Stimulated activated CD4-positive, alpha-beta T cell treated with anti-CD3 and anti-CD28 coated beads, Interleukin-1b, Interleukin-23, amount 100 ng/mL, for 1 hour (primary cell): ENCODE measurements around the gene WDR48.

Source experiments
- DNase-seq, 2 donors: peaks; one replicate each; pipeline ENCODE4 v3.0.0-alpha.2; 2020; ENCODE audit warnings: low read depth in 2 of 2

WDR48 gene

DNA sequence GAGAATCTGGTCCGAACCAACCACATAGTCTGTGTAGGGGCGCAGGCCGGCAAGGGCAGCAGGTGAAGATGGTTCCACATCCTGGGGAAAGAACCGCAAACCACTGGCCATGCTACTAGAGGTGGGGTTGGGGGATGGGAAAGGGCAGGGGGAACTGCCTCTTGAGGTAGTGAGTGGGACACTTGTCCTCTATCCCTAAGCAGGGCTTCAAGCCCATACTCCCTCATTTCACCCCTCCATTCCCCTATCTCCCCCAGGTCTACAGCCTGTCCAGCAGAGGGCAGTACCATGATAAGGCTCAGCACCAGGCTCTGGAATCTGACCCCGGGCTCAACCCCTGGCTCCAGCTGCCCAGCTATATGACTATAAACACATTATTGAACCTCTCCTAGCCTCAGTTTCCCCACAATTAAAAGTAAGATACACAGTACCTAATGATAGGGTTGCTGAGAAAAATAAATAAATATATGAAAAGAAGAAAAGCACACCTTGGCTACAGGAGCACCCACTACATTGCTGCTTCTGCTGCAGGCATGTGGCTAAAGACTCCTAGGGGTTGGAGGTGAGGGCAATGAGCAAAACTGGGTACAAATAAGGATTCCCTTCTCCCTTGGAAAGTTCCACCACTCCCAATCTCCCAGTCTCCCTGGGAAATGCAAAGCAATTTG, 49.3 kb downstream of the WDR48 start:
- no peak for DNase-seq

DNA sequence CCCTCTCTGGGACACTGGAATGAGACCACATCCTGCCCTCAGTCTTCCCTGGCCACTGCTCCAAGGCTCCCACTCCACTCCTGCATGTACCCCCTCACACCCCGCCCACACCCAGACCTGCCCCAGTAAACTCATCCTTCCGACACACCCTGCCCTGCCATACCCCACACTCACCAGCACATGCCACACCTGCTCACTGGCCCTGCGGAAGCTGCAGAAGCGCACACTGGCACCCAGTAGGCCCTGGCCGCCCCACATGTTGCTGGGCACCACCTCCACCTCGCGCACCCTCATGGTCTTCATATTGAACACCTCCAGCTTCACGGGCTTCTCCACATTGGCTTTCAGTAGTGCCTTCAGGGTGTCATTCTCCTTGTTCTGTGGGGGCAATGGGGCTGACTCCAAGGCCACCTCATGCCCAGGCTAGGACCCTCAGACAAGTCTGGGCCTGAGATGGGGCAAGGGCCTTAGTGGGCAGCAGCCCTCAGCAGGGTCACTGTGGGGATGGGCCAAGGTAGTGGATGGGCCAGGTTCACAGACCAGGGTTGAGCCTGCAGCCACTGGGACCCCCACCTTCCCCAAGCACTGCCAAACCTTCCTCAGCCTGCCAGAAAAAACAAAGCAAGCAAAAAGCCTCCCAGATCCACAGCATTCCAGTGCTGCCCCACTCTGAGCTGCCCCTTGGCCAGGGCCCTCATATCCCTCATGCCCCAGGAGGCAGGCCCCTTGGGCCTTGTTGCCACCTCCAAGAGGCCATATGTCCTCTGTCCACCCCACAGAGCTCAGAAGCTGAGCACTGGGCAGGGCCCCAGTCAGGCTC, 50.9 kb downstream of the WDR48 start:
- no peak for DNase-seq

DNA sequence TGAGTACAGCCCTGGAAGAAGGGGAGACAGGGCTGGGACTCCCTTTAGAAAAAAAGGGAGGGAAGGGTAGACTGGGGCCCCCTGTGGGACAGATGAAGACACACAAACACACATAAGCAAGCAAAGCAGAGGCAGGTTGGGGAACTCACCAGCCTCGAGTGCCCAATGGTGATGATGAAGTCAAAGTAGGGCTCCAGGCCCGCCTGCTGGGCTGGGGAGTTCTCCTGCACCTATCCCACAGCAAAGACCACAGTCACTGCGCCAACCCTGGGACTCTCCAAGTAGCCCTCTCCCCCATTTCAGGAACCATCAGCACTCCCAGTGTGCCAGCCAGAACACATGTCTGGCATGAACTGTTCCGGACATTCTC, 51.5 kb downstream of the WDR48 start:
- no peak for DNase-seq

GRCh38 chr3:39103791-39104552, 52.2 kb downstream of the WDR48 start:
- no peak for DNase-seq

DNA sequence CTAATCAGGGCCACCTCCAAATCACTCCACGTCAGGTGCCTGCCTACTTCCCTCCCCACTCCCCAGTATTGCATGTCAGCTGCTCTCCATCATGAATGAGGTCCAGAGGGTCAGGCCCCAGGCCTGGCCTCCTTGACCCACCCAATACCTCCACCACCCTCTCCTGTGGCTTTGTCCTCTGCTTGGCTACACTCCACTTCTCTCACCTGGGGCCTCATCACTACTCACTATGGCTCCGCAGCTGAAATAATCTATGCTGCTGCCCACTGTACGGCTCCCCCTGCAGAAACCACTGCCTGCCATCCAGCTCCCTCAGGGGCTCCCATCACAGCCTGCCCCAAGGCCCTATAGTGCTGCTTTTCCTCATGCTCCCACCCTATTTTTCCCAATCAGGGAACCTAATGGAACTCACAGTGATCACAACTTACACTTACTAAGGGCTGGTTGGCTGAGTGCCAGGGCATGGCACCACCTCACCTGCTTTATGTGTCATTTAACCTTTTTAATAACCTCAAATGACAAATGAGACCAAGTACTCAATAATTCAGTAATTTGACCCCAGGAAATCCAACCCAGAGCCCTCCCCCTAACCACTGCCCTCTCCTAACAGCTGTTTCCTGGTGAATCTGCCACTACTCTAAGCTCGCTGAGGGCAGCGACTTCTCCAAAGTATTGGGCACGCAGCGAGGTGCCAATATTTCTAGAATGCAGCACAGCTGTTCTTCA, 53.3 kb downstream of the WDR48 start:
- DNase-seq: no peak

- DNase-seq: no peak
Measured at GRCh38 chr3:39105687-39106063, 53.9 kb downstream of the WDR48 start.

GRCh38 chr3:39106281-39106811, 54.5 kb downstream of the WDR48 start:
- no peak for DNase-seq

DNA sequence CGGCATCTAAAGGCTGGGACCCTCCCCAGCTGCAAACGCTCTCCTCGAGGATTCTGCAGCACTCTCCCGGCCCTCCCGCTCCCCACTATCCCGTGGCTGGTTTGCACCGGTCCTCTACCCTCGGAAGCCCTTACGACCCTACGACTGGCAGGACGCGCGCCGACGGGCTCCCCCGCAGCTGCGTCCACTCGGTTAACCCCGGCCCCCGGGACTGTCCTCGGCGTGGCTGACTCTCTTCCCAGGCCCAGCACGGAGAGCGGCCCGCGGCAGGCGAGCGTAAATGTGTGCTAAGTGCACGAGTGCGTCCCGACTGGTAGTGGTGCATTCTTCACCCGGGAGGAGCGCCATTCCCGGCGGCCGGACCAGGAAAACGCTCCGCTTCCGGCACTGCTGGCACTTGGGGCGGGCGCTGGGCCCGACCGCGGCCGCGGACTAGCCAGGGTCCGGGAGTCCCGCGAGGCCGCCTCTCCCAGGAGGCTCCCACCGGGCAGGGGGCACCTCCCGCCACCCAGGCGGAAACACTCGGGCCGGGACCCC, 55.1 kb downstream of the WDR48 start:
- DNase-seq: no peak

DNA sequence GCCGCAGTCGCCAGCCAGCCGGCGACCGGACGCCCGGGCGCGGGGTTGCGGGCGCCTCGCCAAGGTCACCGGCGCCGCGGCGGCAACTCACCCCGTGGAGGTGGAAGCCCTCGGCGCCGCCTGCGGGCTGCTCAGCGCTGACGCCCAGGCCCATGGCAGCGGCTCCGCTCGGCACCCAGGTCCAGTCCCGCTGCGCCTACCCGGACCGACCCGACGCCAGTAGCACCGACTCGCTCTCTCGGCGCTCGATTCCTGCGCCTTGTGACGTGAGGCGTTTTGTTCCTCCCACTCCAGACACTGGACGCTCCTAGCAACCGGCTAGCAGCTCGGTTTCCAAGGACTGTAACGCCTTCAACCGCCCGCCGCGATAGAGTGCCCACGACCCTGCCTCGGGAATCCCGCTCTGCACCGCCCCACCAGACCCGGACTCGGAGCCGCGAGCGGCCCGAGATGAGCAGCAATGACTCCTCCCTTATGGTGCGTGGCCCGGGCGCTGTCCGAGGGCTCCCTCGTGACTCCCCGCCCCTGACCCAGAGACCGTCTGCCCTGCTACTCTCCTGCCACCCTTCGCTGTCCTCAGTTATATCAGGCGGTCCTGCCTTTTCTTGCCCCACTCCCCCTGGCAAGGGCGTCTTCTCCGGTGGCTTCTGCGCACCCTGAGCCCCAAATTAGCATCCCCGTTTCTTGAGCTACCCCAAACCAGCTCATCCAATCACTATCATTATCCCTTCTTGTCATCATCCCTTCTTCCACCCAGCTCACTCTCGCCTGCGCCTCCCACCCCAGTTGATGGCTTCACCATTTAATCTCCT, 55.8 kb downstream of the WDR48 start, which contains the start of the genes GORASP1 and TTC21A:
GORASP1 (minus strand) TSS at position 240 of the 812 bp plus-strand sequence; CDS start at position 154, 86 bp downstream.
TTC21A (plus strand) TSS at position 293 of the 812 bp plus-strand sequence; CDS start at position 451, 158 bp downstream.
- peak in 1 of 2 donors; percentile 25 for DNase-seq

- no peak for DNase-seq
Measured at GRCh38 chr3:39108200-39108710, 56.4 kb downstream of the WDR48 start.

- no peak for DNase-seq
Measured at GRCh38 chr3:39109086-39109485, 57.3 kb downstream of the WDR48 start.

- no peak for DNase-seq
Measured at GRCh38 chr3:39110041-39110639, 58.3 kb downstream of the WDR48 start.

DNA sequence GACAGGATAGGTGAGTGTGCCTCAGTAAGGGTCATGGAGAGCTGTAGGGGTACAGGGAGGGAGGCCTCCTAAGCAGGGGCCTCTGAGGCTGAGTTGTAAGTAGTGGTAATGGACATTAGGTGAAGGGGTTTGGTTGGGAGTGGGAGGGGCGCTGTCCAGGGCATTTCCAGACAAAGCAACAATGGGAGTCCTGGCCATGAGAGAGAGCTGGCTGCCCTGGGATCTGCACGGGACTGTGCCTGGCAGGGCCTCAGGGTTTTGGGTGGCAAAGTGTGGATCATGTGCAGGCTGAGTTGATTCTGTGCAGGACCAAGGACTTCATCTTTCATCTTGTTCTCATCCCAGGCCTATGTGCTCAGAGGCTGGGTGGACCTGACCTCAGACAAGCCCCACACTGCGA, 60.3 kb downstream of the WDR48 start:
- no peak for DNase-seq

GRCh38 chr3:39112535-39112934, 60.7 kb downstream of the WDR48 start:
- no peak for DNase-seq

DNA sequence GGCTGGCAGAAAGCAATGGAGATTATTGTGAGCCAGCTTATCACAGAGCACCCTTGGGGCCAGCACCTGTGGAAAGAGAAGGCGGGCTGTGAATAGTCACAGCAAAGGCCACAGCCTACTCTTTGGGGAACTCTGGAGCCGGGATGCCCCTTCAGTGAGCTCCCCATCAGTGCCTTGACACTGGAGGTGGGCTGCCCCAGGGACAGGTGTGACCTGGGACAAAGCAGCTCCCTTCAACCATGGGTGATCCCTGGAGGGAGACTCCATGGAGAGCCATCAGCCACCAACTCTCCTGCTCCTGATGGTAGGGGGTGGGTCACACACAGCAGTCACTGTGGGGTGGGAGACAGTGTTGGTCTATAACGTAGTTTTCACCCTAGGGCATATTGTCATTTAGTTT, 61.5 kb downstream of the WDR48 start:
- DNase-seq: no peak

- DNase-seq: no peak
Measured at GRCh38 chr3:39114456-39114855, 62.6 kb downstream of the WDR48 start.

- DNase-seq: no peak
Measured at GRCh38 chr3:39115870-39116269, 64.1 kb downstream of the WDR48 start.

GRCh38 chr3:39118079-39118478, 66.3 kb downstream of the WDR48 start:
- no peak for DNase-seq

DNA sequence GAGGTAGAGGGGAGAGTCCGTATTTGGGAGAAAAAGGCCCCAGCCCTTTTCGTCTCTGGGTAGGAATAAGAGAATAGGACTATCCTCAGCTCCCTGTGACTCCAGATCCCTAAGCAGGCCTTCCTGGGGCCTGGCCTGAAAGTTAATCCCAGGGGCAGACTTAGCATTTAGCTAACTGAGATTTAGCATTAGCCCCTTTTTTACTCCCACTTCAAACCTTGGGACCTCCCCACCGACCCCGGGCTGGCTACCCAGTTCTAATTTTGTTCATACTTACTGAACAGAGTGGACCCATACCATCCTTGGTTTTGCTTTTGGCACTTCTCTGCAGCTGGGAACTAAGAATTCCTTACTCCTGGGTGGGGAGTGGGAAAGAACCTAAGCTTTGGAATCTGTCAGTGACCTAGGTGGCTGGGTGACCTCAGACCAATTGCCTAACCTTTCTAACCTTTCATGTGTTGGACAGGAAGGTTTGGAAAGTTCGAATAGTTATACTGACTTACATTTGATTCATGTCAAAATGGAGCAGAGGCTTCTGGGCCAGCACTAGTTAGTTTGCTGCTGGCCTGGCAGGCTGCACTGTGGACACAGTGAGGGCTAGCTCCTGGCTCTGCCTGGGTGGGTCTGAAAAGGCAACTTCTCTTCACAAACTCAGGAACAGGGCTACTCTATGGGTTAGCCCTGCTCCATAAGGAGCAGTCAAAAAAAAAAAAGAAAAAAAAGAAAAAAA, 67.3 kb downstream of the WDR48 start:
- no peak for DNase-seq
